COR-L47 (cell line): ENCODE measurements around the gene RBM3.
"Not testable (repeated sequence)": the region's sequence is repeated elsewhere in the genome, so short reads cannot be mapped to it uniquely, and the experiment has no call there.

Experiments used
- DNase-seq: peaks from one replicate; lab custom pipeline; 2025; lab: John Stamatoyannopoulos, UW

Gene RBM3

DNA sequence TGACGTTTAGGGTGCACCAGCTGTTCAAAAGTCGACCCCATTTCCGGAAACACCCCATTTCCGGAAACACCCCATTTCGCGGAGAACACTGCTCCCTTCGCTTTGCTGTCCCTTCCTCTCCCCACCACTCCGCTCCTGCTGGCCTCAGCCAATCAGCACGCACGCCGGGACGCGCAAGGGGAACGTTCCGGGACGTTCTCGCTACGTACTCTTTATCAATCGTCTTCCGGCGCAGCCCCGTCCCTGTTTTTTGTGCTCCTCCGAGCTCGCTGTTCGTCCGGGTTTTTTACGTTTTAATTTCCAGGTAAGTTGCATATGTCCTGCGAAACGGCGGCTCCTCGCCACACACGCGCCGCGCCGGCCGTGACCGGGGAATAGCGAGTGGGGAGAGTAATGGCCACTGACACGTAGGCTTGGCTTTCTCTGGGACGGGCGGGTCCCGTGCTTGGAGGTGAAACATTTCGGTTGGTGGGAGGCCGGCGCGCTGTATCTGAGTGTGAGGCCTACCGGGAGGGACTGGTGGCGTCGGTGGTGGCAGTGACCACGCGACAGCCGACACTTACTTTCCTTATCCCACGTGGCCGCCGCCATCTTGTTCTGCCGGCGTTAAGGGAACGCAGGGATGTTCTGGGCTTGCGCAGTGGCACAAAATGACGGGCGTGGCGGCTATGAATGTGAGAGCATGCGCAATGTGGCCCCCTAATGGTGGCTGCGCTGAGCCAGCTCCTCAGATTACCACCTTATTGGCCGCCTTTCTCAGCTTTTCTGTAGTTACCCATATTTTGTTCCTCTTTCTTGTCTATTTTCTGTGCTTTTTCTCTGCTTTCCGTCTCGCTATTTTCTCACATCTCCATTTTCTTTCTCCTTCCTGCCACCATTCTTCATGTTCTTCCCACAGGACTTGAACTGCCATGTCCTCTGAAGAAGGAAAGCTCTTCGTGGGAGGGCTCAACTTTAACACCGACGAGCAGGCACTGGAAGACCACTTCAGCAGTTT lies at the start of gene RBM3:
Gene RBM3, plus strand, starts transcription at position 215 of the 997 bp plus-strand sequence. Its CDS starts 697 bp downstream, at position 912.
- peak; percentile 85 for DNase-seq

DNA sequence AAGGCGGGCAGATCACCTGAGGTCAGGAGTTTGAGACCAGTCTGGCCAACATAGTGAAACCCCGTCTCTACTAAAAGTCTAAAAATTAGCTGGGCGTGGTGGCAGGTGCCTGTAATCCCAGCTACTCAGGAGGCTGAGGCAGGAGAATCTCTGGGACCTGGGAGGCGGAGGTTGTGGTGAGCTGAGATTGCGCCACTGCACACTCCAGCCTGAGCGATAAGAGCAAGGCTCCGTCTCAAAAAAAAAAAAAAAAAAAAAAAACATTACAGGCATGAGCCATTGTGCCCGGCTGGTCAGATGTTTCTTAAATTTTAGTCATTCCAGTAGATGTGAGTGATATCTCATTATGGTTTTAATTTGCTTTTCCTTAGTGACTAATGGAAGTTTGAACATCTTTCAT lies 48.4 kb upstream of the RBM3 start:
- DNase-seq, result not testable (repeated sequence)

DNA sequence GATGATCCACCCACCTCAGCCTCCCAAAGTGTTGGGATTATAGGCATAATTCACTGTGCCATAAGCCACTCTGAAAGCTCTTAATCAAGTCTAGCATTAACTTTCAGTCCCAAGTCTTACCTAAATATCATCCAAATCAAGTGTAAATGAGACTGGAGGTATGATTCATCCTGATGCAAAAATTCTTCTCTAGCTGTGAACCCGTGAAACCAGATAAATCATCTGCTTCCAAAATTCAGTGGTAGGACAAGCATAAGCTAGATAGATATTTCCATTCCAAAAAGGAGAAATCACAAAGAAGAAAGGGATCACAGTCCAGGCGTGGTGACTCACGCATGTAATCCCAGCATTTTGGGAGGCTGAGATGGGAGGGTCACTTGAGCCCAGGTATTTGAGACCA lies 43.5 kb upstream of the RBM3 start:
- DNase-seq, result no peak

DNA sequence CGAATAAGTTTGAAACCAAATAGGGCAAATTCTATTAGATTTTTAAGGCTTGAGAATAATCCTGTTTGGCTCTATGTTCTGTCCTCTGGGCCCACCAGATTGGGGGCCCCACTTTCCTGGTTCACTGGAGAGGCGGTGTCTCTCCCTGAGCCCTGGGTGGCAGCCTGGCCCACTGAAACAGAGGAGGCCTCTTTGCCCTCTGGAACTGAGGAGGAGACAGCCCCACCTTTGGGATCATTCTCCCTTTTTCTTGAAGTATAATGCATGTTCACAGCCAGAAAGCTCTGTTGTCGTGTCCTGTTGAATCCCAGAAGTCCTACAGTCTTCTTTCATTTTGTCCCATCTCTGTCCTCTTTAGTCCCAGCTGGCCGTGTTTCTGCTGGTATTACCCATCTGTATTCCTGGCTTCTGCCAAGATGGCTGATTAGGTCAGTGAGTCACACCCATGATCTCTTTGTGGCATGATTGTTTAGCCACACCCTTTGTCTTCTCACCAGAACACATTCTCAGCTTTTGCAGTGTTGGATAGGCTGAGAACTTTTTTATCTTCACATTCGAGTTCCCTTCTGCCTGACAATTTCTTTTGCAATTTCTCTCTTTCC lies 42.8 kb upstream of the RBM3 start:
- DNase-seq, result no peak

DNA sequence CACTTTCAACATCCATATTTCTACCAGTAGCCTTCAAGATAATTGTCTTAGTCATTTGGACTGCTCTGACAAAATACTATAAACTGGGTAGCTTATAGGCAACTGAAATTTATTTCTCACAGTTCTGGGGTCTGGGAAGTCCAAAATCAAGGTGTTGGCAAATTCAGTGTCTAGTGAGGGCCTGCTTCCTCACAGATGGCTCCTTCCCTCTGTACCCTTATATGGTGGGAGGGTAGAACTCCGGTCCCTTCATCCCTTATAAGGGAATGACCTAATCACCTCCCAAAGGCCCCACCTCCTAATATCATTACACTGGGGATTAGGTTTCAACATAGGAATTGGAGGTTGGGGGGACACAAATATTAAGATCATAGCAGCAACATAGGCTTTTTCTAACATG lies 42.1 kb upstream of the RBM3 start:
- no peak for DNase-seq

DNA sequence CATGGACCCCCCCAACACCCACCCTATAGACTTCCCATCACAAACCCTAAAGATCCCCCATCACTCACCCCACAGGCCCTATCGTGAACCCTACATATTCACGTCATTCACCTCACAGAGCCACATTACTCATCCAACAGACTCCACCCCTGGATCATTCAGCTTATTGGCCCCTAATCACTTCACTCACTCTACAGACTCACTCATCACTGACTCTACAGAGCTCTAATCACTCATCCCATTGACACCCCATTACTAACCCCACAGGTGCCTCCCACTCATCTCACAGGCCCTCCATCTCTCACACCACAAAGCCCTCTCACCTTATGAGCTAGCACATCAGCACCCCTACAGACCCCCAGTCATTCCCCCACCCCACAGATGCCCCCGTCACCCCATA lies 41.1 kb upstream of the RBM3 start:
- DNase-seq, result no peak

DNA sequence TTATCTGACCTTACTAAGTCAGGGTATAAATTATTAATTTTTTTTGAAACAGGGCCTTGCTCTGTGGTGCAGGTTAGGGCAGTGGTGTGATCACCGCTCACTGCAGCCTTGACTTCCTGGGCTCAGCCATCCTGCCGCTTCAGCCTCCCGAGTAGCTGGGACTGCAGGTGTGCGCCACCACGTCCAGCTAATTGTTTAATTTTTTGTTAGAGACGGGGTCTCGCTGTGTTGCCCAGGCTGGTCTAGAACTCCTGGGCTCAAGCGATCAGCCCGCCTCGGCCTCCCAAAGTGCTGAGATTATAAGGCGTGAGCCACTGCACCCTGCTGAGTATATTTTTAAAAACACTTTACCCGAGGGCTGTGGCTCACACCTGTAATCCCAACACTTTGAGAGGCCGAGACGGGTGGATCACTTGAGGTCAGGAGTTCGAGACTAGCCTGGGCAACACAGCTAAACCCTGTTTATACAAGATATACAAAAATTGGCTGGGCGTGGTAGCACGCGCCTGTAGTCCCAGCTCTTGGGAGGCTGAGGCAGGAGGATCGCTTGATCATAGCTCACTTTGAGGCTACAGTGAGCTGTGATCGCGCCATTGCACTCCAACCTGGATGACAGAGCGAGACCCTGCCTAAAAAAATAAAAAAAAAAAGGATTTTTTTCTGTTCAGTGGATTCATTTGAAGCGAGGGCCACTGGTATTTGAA lies 35.5 kb upstream of the RBM3 start:
- DNase-seq, result no peak

DNA sequence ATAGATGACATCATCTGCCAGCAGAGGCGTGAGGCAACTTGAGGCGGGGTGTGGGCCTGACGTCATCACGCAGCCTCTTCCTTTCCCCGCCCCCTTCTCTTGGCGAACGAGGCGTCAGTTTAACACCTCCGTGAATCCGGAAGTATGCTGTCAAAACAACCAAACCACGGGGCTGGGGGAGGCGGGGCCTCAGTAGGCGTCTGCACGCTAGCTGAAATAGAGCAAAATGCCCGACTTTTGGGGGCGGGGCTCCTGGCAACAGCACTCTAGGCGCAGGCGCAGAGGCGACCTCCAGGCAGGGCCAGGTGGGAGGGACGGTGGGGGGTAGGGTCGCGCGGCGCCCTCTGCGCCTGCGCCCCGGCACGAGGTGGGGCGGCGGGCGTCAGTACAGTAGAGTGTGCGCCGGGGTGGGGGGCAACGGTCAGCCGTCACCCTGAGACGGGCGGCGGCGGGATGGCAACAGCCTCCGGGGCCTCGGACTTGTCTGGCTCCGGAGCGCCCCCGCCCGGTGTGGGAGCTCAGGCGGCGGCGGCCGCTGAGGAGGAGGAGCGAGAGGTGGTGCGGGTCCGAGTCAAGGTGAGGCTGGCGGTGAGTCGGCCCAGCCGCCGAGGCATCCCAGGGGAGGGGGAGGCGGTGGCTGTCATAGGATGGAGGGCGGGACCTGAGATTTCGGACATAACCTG lies 34.8 kb upstream of the RBM3 start, which contains the start of gene TBC1D25:
Gene TBC1D25, plus strand, starts transcription at position 370 of the 683 bp plus-strand sequence. Its CDS starts 84 bp downstream, at position 454.
- DNase-seq, result peak; percentile 96

DNA sequence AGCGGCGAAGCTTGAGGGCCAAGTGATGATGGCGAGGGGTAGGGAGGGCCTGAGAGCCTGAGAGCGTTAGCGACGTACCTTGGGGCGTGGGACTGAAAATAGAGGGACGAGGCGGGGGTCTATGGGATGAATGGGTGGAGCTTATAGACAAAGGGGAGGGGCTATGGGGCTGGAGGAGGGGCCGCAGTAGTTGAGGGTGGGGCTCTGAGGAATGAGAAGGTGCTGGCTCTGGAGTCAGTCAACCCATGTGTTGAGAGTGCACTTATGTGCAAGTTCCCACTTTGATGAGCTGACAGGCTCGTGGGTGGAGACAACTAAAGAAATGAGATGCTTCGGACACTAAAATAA lies 34.3 kb upstream of the RBM3 start:
- DNase-seq, result peak; percentile 40

DNA sequence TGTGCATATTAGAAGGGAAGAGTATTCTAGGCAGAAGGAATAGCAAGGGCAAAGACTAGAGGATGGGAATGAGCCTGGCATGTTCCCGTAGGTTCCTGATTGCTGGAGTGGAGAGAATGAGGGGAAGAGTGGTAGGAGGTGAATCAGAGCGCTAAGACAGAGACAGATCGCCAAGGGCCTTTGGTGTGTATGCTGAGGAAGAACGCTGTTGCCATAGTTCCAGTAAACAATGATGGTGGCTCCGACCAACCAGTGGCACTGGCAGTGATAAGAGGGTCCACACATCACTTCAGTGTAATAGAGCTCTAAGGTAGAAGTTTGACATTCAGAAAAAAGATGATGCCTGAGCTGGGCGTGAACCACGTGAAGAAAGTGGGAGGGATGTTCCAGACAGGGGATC lies 33.8 kb upstream of the RBM3 start:
- no peak for DNase-seq

DNA sequence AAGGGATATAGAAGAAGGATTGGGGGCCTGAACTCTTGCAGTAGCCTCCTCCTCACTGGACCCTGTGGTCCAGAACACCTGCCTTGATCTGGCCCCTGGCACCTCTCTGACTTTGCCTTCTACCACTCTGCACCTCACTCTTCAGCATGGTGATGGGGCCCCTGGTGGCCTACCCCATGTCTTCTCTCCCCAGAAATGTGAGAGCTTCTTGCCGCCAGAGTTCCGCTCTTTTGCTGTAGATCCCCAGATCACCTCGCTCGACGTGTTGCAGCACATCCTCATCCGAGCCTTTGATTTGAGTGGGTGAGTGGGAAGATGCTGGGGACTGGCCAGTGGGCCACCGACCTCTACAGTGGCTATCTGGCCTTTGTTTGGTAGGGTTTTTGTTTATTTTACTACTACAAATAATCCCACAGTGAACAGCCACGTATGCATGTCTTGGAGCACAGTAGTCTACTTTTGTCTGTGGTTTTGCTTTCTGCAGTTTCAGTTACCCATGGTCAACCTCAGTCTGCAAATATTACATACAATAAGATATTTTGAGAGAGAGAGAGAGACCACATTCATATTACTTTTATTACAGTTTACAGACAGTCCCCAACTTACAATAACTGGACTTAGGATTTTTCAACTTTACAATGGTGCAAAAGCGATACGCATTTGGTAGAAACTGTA lies 33.0 kb upstream of the RBM3 start:
- DNase-seq, result no peak

DNA sequence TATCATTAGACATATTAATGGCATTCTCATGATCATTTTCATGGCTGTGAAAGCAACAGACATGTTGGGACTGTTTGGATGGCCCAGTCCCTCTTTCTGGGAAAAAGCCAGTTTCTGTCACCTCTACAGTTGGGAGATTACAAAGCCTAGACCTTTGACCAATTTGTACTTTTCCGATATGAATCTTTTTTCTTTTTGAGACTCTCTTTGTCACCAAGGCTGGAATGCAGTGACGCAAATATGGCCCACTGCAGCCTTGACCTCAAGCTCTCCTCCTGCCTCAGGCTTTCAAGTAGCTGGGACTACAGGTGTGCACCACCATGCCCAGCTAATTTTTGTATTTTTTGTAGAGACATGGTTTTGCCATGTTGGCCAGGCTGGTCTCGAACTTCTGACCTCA lies 25.4 kb upstream of the RBM3 start:
- no peak for DNase-seq

DNA sequence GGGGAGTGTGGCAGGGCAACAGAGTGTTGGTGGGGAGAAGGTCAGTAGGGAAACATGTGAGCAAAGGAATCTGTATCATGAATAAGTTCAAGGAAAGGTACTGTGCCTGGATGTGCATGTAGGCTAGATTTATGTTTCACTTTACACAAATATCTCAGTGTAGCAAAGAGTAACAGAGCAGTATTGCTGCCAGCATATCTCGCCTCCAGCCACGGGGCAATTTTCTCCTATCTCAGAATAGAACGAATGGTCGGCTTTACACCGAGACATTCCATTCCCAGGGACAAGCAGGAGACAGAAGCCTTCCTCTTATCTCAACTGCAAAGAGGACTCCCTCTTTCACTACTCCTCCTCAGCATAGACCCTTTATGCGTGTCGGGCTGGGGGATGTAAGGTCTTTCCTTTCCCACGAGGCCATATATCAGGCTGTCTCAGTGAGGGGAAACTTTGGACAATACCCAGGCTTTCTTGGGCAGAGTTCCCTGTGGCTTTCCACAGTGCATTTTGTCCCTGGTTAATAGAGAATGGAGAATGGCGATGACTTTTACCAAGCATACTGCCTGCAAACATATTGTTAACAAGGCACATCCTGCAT lies 18.5 kb upstream of the RBM3 start:
- not testable (repeated sequence) for DNase-seq

DNA sequence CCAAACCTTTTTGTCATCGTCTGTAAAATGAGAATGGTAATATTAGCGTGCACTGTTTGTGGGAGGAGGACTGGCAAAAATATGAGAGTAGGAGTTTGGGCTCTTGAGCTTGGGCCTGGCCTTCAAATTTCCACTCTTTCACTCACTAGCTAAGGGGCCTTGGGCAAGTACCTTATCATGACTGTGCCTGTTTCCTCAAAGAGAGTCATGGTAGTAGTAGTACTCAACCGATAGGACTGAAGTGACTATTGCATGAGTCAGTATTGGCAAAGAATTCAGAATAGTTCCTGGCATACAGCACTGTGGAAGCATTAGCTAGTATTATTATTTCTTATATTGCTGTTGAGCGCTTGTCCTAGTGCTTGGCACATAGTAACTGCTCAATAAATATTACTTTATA lies 16.0 kb upstream of the RBM3 start:
- DNase-seq, result no peak

DNA sequence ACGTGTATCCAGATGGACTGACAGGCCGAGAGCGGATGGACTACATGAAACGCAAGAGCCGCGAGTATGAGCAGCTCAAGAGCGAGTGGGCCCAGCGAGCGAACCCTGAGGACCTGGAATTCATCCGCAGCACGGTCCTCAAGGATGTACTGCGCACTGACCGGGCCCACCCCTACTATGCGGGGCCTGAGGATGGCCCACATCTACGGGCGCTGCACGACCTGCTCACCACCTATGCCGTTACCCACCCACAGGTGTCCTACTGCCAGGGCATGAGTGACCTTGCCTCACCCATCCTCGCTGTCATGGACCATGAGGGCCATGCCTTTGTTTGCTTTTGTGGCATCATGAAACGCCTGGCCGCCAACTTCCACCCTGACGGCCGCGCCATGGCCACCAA lies 14.6 kb upstream of the RBM3 start:
- DNase-seq, result no peak

DNA sequence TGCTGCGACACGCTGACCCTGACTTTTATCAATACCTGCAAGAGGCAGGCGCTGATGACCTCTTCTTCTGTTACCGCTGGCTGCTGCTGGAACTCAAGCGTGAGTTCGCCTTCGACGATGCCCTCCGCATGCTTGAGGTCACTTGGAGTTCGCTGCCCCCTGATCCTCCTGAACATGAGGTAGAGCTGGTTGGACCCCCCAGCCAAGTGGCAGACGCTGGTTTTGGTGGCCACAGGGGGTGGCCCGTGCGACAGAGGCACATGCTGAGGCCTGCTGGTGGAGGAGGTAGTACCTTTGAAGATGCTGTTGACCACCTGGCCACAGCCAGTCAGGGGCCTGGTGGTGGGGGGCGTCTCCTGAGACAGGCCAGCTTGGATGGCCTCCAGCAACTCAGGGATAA lies 14.2 kb upstream of the RBM3 start:
- no peak for DNase-seq

DNA sequence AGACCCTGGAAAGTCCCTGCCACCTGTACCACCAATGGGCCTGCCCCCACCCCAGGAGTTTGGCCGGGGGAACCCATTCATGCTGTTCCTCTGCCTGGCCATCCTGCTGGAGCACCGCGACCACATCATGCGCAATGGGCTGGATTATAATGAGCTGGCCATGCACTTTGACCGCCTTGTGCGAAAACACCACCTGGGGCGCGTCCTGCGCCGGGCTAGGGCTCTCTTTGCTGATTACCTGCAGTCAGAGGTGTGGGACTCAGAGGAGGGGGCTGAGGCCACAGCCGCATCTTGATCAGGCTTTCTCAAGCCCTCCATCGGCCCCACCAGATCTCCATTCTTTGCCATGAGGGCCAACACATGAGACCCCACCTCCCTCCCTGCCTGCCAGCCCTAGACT lies 13.6 kb upstream of the RBM3 start:
- DNase-seq, result no peak

DNA sequence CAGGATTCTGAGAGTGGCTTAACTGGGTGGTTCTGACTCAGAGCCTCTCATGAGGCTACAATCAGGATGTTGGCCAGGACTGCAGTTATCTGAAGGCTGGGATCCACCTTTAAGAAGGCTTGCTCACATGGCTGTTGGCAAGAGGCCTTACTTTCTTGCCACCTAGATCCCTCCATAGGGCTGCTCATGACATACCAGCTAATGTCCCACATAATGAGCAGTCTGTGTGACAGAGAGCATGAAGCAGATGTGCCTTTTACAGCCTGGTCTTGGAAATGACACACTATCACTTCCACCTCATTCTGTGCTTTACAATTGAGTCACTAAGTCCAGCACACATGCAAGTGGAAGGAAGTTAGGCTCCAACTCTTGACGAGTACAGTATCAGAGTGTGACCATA lies 4.3 kb upstream of the RBM3 start:
- no peak for DNase-seq

DNA sequence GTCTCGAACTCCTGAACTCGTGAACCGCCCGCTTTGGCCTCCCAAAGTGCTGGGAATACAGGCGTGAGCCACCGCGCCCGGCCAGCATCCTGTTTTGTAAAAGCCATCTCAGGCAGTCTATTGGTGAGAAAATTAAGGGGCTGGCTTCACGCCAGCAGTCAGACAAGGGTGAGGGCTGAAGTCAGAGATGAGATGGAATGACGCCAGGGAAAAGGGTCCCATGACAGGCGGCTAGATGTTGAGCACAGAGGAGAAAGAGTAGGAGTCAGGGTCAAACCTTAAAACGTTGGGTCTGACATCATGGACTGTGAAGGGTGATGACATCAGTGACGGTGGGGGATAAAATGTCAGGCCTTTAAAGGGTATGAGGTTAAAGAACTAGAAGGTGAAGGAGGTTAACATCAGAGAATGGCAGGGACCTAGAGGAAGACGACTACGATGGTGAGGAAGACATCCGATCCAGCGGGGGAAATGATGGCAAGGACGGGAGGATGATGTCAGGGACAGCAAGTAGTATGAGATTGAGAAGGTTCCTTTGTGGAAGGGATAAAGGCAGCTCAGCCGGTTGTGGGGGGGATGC lies 504 bp upstream of the RBM3 start:
- DNase-seq, result peak; percentile 25

DNA sequence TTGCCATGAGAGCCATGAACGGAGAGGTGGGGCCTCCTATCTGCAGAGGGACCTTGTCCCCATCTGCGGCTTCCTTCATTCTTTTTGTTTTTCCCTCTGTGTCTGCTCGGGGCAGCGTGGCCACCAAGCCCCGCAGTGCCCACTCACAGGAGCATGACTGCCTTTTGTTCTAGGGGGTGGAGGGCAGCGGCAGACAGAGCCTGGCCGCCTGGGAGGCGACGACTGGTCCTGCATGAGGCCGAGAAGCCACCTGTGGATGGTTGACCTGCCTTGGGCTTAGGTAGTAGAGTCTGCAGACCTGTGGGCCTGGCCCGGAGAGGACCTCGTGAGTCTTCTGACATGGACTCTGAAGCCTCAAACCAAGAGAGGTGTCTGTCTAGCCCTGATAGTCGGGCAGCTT lies 1.4 kb downstream of the RBM3 start:
- DNase-seq, result no peak

DNA sequence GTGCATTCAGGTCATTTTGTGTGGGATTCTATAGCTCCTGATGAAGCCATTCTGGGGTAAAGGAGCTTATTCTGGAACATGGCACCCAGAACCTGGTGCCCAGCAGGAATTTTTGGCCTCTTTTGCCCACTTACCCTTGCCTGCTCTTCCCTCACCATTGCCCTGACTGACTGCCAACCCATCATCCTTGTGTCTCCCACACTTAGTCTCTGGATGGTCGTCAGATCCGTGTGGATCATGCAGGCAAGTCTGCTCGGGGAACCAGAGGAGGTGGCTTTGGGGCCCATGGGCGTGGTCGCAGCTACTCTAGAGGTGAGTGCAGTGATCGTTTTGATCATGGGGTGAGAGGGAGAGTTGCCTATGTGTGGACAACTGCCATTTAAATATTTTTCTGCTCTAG lies 1.8 kb downstream of the RBM3 start:
- no peak for DNase-seq
